HL-60 (cell line): Measurements from ENCODE around the gene CDC73.

ENCODE experiments used
- DNase-seq, 2 experiments: peaks; one replicate each; pipeline ENCODE4 v3.0.0-alpha.2; 2010 to 2020; ENCODE audit warnings: low read depth in 1 of 2, low spot score in 1 of 2
- H3K27ac ChIP-seq: fragments of 250-450 bp; sonication (Bioruptor Pico); replicated peaks from 2 replicates; pipeline ENCODE4 v1.5.1; 2020; ENCODE audit warnings: mild to moderate bottlenecking, moderate library complexity
- H3K27me3 ChIP-seq: fragments of 250-450 bp; sonication (Bioruptor Pico); 2 replicates; pipeline ENCODE4 v1.5.1; 2021; ENCODE audit warnings: mild to moderate bottlenecking, moderate library complexity; ENCODE audit not compliant: insufficient read depth, poor library complexity, severe bottlenecking
- H3K4me3 ChIP-seq: replicated peaks from 2 replicates; pipeline ENCODE4 v1.5.1; 2011; ENCODE audit warnings: mild to moderate bottlenecking, control low read depth, low read length; ENCODE audit not compliant: insufficient read depth
- GABPA ChIP-seq: IDR thresholded peaks from 2 replicates; pipeline ENCODE4 v1.6.1; 2012; ENCODE audit warnings: low read depth
- POLR2AphosphoS5 ChIP-seq: IDR thresholded peaks from 2 replicates; pipeline ENCODE4 v1.6.1; 2012; ENCODE audit warnings: low read depth
- SPI1 ChIP-seq: IDR thresholded peaks from 2 replicates; pipeline ENCODE4 v1.6.1; 2012; ENCODE audit warnings: low read depth, mild to moderate bottlenecking, borderline replicate concordance
- TF ChIP-seq, protein P1 (sequence below): IDR thresholded peaks from one replicate; pipeline ENCODE4 v1.5.1; 2011; ENCODE audit warnings: low read length, control low read depth, inconsistent platforms; ENCODE audit not compliant: insufficient read depth
- TF ChIP-seq, protein P2 (sequence below): IDR thresholded peaks from 2 replicates; pipeline ENCODE4 v1.6.1; 2012; ENCODE audit warnings: low read depth; ENCODE audit not compliant: insufficient replicate concordance

The CDC73 gene

DNA sequence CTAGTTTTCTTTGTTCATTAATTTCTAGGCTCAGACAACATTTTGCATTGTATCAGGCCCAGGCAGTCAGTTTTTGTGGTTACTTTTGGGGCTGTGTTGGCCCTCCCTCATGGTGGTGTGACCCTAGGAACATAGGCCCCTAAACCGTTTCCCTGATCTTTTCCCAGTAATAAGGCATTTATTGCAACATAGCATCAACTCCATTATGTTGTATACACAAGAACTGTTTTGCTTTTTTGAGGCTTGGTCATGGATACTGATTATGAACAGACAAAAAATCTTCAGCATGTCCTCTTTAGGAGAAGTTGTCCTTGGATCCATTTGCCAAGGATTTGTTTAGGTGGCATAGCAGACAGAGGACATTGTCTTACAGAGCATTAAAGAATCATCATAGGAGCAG lies 54.3 kb downstream of the CDC73 start:
- Histone ChIP-seq H3K27me3 (no peaks in the 10 kb centered on the region), H3K4me3 (no peak overlapping the region), H3K27ac (no peak overlapping the region)
- TF ChIP-seq GABPA (no peak), POLR2AphosphoS5 (no peak), SPI1 (no peak)
- TF ChIP-seq, protein P1, sequence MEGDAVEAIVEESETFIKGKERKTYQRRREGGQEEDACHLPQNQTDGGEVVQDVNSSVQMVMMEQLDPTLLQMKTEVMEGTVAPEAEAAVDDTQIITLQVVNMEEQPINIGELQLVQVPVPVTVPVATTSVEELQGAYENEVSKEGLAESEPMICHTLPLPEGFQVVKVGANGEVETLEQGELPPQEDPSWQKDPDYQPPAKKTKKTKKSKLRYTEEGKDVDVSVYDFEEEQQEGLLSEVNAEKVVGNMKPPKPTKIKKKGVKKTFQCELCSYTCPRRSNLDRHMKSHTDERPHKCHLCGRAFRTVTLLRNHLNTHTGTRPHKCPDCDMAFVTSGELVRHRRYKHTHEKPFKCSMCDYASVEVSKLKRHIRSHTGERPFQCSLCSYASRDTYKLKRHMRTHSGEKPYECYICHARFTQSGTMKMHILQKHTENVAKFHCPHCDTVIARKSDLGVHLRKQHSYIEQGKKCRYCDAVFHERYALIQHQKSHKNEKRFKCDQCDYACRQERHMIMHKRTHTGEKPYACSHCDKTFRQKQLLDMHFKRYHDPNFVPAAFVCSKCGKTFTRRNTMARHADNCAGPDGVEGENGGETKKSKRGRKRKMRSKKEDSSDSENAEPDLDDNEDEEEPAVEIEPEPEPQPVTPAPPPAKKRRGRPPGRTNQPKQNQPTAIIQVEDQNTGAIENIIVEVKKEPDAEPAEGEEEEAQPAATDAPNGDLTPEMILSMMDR: no peak
- TF ChIP-seq, protein P2, sequence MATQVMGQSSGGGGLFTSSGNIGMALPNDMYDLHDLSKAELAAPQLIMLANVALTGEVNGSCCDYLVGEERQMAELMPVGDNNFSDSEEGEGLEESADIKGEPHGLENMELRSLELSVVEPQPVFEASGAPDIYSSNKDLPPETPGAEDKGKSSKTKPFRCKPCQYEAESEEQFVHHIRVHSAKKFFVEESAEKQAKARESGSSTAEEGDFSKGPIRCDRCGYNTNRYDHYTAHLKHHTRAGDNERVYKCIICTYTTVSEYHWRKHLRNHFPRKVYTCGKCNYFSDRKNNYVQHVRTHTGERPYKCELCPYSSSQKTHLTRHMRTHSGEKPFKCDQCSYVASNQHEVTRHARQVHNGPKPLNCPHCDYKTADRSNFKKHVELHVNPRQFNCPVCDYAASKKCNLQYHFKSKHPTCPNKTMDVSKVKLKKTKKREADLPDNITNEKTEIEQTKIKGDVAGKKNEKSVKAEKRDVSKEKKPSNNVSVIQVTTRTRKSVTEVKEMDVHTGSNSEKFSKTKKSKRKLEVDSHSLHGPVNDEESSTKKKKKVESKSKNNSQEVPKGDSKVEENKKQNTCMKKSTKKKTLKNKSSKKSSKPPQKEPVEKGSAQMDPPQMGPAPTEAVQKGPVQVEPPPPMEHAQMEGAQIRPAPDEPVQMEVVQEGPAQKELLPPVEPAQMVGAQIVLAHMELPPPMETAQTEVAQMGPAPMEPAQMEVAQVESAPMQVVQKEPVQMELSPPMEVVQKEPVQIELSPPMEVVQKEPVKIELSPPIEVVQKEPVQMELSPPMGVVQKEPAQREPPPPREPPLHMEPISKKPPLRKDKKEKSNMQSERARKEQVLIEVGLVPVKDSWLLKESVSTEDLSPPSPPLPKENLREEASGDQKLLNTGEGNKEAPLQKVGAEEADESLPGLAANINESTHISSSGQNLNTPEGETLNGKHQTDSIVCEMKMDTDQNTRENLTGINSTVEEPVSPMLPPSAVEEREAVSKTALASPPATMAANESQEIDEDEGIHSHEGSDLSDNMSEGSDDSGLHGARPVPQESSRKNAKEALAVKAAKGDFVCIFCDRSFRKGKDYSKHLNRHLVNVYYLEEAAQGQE: no peak
- no peak for DNase-seq

DNA sequence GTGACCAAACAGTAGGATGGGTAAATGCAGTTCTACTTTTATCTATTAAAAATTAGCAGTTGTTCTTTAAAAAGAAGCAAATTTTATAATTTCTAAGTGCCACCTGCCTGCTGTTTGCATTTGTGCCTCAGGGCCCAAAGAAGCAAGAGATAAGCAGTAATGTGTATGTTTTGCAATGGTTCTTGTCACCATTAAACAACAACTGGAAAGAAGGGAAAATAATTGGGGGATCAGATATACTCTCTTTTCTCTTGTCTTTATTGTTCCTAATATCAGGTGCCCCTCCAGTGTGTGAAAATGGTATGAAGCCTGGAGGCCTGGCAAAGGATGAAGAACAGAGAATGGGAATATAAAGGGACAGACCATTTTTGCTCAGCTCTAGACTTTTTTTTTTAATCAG lies 55.0 kb downstream of the CDC73 start:
- no peak for DNase-seq
- TF ChIP-seq GABPA (no peak), SPI1 (no peak), POLR2AphosphoS5 (no peak)
- TF ChIP-seq, protein P2: no peak
- TF ChIP-seq, protein P1: no peak
- Histone ChIP-seq H3K27me3 (no peaks in the 10 kb centered on the region), H3K27ac (no peak overlapping the region), H3K4me3 (no peak overlapping the region)

DNA sequence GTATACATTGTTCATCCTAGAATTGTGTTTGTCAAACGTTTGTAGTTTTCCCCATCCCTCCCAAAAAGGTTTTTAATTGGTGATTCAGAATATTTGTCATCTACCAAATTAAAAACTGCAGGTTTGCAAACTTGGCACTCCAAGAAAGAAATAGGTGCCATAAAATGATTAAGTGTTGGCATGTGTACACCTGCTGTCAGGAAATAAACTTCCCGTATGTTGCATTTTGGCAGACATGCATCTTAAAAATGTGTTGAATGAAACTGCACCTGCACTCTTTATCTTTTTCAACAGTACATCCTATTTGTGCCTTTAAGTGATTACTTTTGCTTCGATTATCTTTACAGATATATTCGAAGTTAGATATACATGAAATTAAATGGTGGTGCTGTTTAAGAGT lies 57.3 kb downstream of the CDC73 start:
- TF ChIP-seq POLR2AphosphoS5: no peak
- TF ChIP-seq GABPA: no peak
- TF ChIP-seq, protein P2: no peak
- TF ChIP-seq, protein P1: no peak
- no peak for TF ChIP-seq SPI1
- no peaks in the 10 kb centered on the region for H3K27me3 ChIP-seq
- H3K4me3 ChIP-seq: no peak overlapping the region
- no peak for DNase-seq
- no peak overlapping the region for H3K27ac ChIP-seq
